ENCODE measurements around the gene UNC5A. TPM values are rescaled to one million over a fixed set of nuclear protein-coding genes. Genes with fewer than 3 reads are reported as not detected.

UNC5A gene
- total and polyA plus RNA-seq, 2 of the 8 experiments (the other 6 are each of a cell fraction or from before 2014, with no cell fraction given), result 4.0 to 7.6 TPM

GRCh38 chr5:176927562-176927961 lies 117.2 kb downstream of the UNC5A start (continued):
- no peak for TF ChIP-seq CHD7 (IDR thresholded peaks at IDR 0.05; ENCODE audit: insufficient replicate concordance, low read length)
- no peak for TF ChIP-seq TCF12 (IDR thresholded peaks at IDR 0.05; ENCODE audit: low read depth, low read length)

All from H1 (cell line).